IMR-90 (cell line): Measurements from ENCODE around the gene STPG4. TPM values are rescaled to one million over a fixed set of nuclear protein-coding genes. Genes with fewer than 3 reads are reported as not detected.
A peak's percentile ranks its signal among the peaks of the same experiment; 100 is the strongest.

Experiments
- ATAC-seq: fragments of 200-7000 bp; cut with Tn5 transposase; 2 replicates; pipeline ENCODE4 v1.9.1; 2020; ENCODE audit warnings: low read depth, mild to moderate bottlenecking, moderate library complexity
- BruUV-seq: library from RNA; stranded (reverse); fragments of 400-500 nt; replicated peaks from 2 replicates; lab custom pipeline; 2021; lab: Mats Ljungman, UMichigan
- CTCF ChIA-PET: fragments of 300-600 bp; formaldehyde crosslinking; extraction: SDS; loops from one replicate; lab custom pipeline; 2021; ENCODE audit warnings: antibody characterized with exemption; lab: Yijun Ruan, JAX
- POLR2A ChIA-PET: fragments of 300-600 bp; sonication (Branson Sonifier 250); formaldehyde crosslinking; loops from one replicate; lab custom pipeline; 2022; ENCODE audit warnings: antibody characterized with exemption; ENCODE audit not compliant: unreplicated experiment; lab: Charles Lee
- DNase-seq: peaks from one replicate; pipeline ENCODE4 v3.0.0; 2013
- H2AFZ ChIP-seq: replicated peaks from 2 replicates; pipeline ENCODE3; 2013; ENCODE audit warnings: low read length, mild to moderate bottlenecking; ENCODE audit not compliant: poor library complexity
- H2AK5ac ChIP-seq: 2 replicates; pipeline ENCODE4 v1.6.1; 2013; ENCODE audit warnings: low read depth, low read length, inconsistent platforms
- H2AK9ac ChIP-seq: replicated peaks from 2 replicates; pipeline ENCODE3; 2013; ENCODE audit warnings: mild to moderate bottlenecking, low read depth, low read length, moderate library complexity; ENCODE audit not compliant: poor library complexity
- H2BK120ac ChIP-seq: 2 replicates; pipeline ENCODE4 v1.6.1; 2013; ENCODE audit warnings: low read depth, low read length, inconsistent platforms
- H2BK15ac ChIP-seq: 3 replicates; pipeline ENCODE4 v1.6.1; 2013; ENCODE audit warnings: low read depth, low read length, inconsistent platforms
- H2BK20ac ChIP-seq: 2 replicates; pipeline ENCODE4 v1.6.1; 2013; ENCODE audit warnings: low read depth, mild to moderate bottlenecking, inconsistent platforms, low read length, moderate library complexity
- H2BK5ac ChIP-seq: 2 replicates; pipeline ENCODE4 v1.6.1; 2013; ENCODE audit warnings: mild to moderate bottlenecking, low read depth, low read length, inconsistent platforms; ENCODE audit not compliant: poor library complexity, severe bottlenecking
- H3K14ac ChIP-seq: replicated peaks from 2 replicates; pipeline ENCODE4 v1.6.1; 2013; ENCODE audit warnings: low read depth, low read length, inconsistent platforms
- H3K18ac ChIP-seq: 2 replicates; pipeline ENCODE4 v1.6.1; 2013; ENCODE audit warnings: low read depth, low read length, control low read depth
- H3K23ac ChIP-seq: 2 replicates; pipeline ENCODE4 v1.6.1; 2013; ENCODE audit warnings: low read depth, low read length, inconsistent platforms
- H3K27ac ChIP-seq: 2 replicates; pipeline ENCODE4 v1.5.1; 2013; ENCODE audit warnings: mild to moderate bottlenecking, control low read depth, low read length; ENCODE audit not compliant: insufficient read depth
- H3K27me3 ChIP-seq: 2 replicates; pipeline ENCODE4 v1.6.1; 2013; ENCODE audit warnings: low read length; ENCODE audit not compliant: control insufficient read depth, insufficient read depth
- H3K36me3 ChIP-seq: 2 replicates; pipeline ENCODE4 v1.6.1; 2013; ENCODE audit warnings: low read length, mixed read lengths; ENCODE audit not compliant: control insufficient read depth, insufficient read depth
- H3K4ac ChIP-seq: 2 replicates; pipeline ENCODE4 v1.6.1; 2013; ENCODE audit warnings: low read depth, low read length, inconsistent platforms
- H3K4me1 ChIP-seq: 2 replicates; pipeline ENCODE4 v1.6.1; 2013; ENCODE audit warnings: low read length, mixed read lengths; ENCODE audit not compliant: control insufficient read depth, insufficient read depth
- H3K4me2 ChIP-seq: 2 replicates; pipeline ENCODE4 v1.6.1; 2013; ENCODE audit warnings: low read depth, mild to moderate bottlenecking, control low read depth, low read length, moderate library complexity
- H3K4me3 ChIP-seq: 2 replicates; pipeline ENCODE4 v1.5.1; 2013; ENCODE audit warnings: low read depth, mild to moderate bottlenecking, control low read depth, low read length, moderate library complexity; ENCODE audit not compliant: insufficient read depth
- H3K56ac ChIP-seq: 2 replicates; pipeline ENCODE4 v1.6.1; 2013; ENCODE audit warnings: low read length, inconsistent platforms; ENCODE audit not compliant: insufficient read depth; ENCODE audit errors: extremely low read depth
- H3K79me1 ChIP-seq, 2 experiments: 2 replicates each; pipeline ENCODE4 v1.6.1; 2013; ENCODE audit warnings: low read length in 2 of 2, inconsistent platforms in 1 of 2, low read depth in 1 of 2
- H3K9ac ChIP-seq: 2 replicates; pipeline ENCODE4 v1.6.1; 2013; ENCODE audit warnings: low read depth, low read length, control low read depth
- H3K9me1 ChIP-seq: 2 replicates; pipeline ENCODE4 v1.6.1; 2013; ENCODE audit warnings: low read length, inconsistent platforms; ENCODE audit not compliant: insufficient read depth
- H3K9me3 ChIP-seq: 2 replicates; pipeline ENCODE4 v1.6.1; 2013; ENCODE audit warnings: low read length; ENCODE audit not compliant: control insufficient read depth, insufficient read depth
- H4K20me1 ChIP-seq: 2 replicates; pipeline ENCODE4 v1.6.1; 2013; ENCODE audit warnings: low read length, inconsistent platforms; ENCODE audit not compliant: insufficient read depth
- H4K5ac ChIP-seq: 2 replicates; pipeline ENCODE4 v1.6.1; 2013; ENCODE audit warnings: mild to moderate bottlenecking, low read depth, low read length, control low read depth
- H4K8ac ChIP-seq, 2 experiments: 2 replicates each; pipeline ENCODE4 v1.6.1; 2013; ENCODE audit warnings: low read depth in 2 of 2, low read length in 2 of 2, control low read depth in 1 of 2, inconsistent platforms in 1 of 2
- H4K91ac ChIP-seq: 2 replicates; pipeline ENCODE4 v1.6.1; 2013; ENCODE audit warnings: low read depth, low read length, inconsistent platforms; ENCODE audit not compliant: insufficient read depth
- MAFK ChIP-seq: IDR thresholded peaks from 2 replicates; pipeline ENCODE4 v1.6.1; 2012; ENCODE audit warnings: low read depth, low read length, improper control_type of control experiment
- MXI1 ChIP-seq: IDR thresholded peaks from 2 replicates; pipeline ENCODE4 v1.6.1; 2012; ENCODE audit warnings: low read depth, mild to moderate bottlenecking, low read length, moderate library complexity, borderline replicate concordance
- WGBS, 2 experiments: methylation state at CpG; one replicate each; pipeline versions ENCODE4 v1.1.5 to v1.1.7; 2013; ENCODE audit warnings: missing lambda C conversion rate in 2 of 2; ENCODE audit not compliant: insufficient read length in 1 of 2; ENCODE audit errors: extremely low coverage in 2 of 2; 5-methylcytosine and 5-hydroxymethylcytosine counted together
- dilution Hi-C: fragments of 300-500 bp; cut with HindIII; formaldehyde crosslinking; loops from one replicate; pipeline ENCODE4 v1.14.3; 2018; ENCODE audit warnings: low sequenced_read_pairs; ENCODE audit not compliant: unreplicated experiment
- in situ Hi-C: fragments of 300-500 bp; cut with MboI; formaldehyde crosslinking; loops from 3 replicates; pipeline ENCODE4 v1.14.3; 2019; ENCODE audit warnings: low sequenced_read_pairs, inconsistent platforms, mixed read lengths
- intact Hi-C: fragments of 100-400 bp; cut with micrococcal nuclease; formaldehyde crosslinking; loops from 2 replicates; pipeline ENCODE4 v1.10.0; 2022
- polyA plus RNA-seq, 3 experiments: library from polyadenylated mRNA; depleted of rRNA; stranded (reverse); fragments of >200 nt; gene quantifications; 2 replicates each; pipeline ENCODE4 v1.2.3, GENCODE V29; 2012; ENCODE audit warnings: low replicate concordance in 1 of 3
- total RNA-seq: library from RNA; depleted of rRNA; stranded (reverse); fragments of >200 nt; gene quantifications from 2 replicates; pipeline ENCODE4 v1.2.3, GENCODE V29; 2012
- TF ChIP-seq, protein P1 (sequence below): fragments of 150-350 bp; IDR thresholded peaks from 2 replicates; pipeline ENCODE4 v1.6.1; 2017; ENCODE audit warnings: mild to moderate bottlenecking, antibody characterized with exemption, low read length, low read depth

Gene STPG4
- total and polyA plus RNA-seq, 2 of the 4 experiments (the other 2 are of a cell fraction): 0.12 to 0.18 TPM

DNA sequence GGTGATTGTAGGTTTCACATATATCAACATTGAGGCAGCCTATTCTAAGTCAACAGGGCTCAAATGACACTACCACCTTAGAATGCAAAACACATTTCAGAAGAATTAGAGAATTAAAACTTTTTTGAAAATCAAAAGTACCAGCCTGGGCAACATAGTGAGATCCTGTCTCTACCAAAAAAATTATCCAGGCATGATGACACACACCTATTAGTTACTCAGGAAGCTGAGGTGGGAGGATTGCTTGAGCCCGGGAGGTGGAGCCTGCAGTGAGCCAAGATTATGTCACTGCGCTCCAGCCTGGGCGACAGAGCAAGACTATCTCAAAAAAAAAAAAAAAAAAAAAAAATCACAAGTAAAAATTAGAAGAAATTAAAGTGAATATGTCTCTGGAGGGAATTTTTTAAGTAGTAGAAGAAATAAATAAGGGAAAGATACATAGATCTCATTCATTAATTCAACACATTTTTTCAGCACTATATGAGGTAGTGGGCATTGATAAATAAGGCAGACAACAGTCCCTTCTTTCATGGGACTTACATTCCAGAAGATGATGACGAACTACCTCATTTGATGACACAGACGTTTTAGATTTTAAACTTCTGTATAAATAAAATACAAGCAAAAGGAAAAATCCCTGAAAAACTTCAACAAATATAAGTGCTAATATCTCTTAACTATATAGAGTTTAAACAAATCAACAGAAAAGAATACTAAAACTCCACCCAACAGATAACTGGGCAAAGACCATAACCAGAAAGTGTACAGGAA, 42.3 kb downstream of the STPG4 start:
- intact Hi-C loops: no loop called here
- Histone ChIP-seq H3K23ac (no peak overlapping the region), H3K56ac (no peak overlapping the region), H4K91ac (no peak overlapping the region), H3K4me1 (peaks cover 4% of the 10 kb centered on the region; the same call in 1 of the 2 replicates), H2BK5ac (no peak overlapping the region), H3K9me1 (0 out of 2 replicates have a peak, but pooled peaks cover 3% of the 10 kb centered on the region), H3K9me3 (no peaks in the 10 kb centered on the region), H3K27me3 (no peaks in the 10 kb centered on the region), H3K4me3 (no peak overlapping the region), H2BK15ac (no peak overlapping the region), H3K9ac (no peak overlapping the region), H4K8ac (no peak overlapping the region), H3K4me2 (no peak overlapping the region), H3K4ac (no peak overlapping the region), H2AK5ac (no peak overlapping the region), H4K5ac (no peak overlapping the region), H2AK9ac (no peak overlapping the region), H3K36me3 (no peaks in the 10 kb centered on the region), H3K79me1 (peaks cover 0 to 4% of the 10 kb centered on the region in 2 experiments; a peak in 1 of 4 replicates), H2BK20ac (no peak overlapping the region), H2BK120ac (no peak overlapping the region), H3K18ac (no peak overlapping the region), H3K27ac (no peak overlapping the region), H4K20me1 (no peaks in the 10 kb centered on the region), H2AFZ (no peak overlapping the region), H3K14ac (no peak overlapping the region)
- POLR2A ChIA-PET: no interaction called here
- WGBS, 2 experiments: no CpG with 5 or more reads among the region's 5 CpGs
- dilution Hi-C loops: no loop called here
- ATAC-seq (no peak), DNase-seq (no peak)
- BruUV-seq: no TSS peak
- in situ Hi-C loops: no loop called here
- CTCF ChIA-PET: no interaction called here
- TF ChIP-seq MAFK (peak; percentile 68), MXI1 (no peak)
- TF ChIP-seq, protein P1, sequence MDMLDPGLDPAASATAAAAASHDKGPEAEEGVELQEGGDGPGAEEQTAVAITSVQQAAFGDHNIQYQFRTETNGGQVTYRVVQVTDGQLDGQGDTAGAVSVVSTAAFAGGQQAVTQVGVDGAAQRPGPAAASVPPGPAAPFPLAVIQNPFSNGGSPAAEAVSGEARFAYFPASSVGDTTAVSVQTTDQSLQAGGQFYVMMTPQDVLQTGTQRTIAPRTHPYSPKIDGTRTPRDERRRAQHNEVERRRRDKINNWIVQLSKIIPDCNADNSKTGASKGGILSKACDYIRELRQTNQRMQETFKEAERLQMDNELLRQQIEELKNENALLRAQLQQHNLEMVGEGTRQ: no peak
